ENCODE measurements around the gene CEP76.

DNA sequence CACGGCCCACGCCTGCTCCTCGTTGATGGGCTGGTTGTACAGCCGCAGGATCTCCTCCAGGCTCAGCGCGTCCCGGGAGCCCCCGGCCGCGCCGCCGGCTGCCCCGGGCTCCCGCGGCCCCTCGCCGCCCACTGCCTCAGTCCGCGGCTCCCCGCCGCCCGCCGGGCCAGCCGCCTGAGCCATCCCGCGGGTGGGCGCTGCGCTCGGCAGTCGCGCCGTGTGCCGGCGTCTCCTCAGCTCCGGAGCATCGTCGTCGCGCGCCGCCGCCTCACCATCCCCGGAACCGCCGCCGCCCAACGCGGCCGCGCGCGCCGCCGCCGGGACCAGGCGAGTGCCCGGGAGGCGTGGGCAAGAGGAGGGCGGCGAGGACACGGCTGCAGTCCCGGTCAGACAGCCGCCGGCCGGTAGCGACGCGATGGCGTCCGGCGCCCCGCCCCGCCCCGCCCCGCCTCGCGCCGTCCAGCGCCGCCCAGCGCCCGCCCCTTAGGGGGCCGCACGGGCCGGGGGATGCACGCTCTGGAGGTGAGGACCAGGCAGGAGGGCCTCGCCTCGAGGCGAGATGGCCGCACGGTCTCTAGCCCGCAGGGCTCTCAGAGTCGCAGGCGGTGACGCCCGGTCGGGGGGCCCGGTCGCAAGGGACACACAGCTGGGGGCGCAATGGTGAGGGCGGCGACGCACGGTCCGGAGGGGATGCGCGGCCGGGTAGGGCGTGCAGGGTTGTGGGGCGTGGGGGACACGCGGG, 44.7 kb downstream of the CEP76 start, which contains the start of gene SPIRE1:
- TF ChIP-seq POLR2A (IDR thresholded peaks at IDR 0.05; ENCODE audit: low read depth, low read length) = no peak
- no peak for TF ChIP-seq POLR2AphosphoS5 (IDR thresholded peaks at IDR 0.05; ENCODE audit: low read depth, low read length)

Data from GM12892 (cell line).